G401 (cell line): ENCODE results near the gene HMGN5. TPM values are rescaled to one million over a fixed set of nuclear protein-coding genes. Genes with fewer than 3 reads are reported as not detected.

ENCODE experiments used
- DNase-seq: peaks from one replicate; pipeline ENCODE4 v3.0.0-alpha.2; 2015; ENCODE audit warnings: low spot score
- in situ Hi-C: cut with HindIII; loops from 2 replicates; pipeline ENCODE4 v1.10.0; 2016; ENCODE audit warnings: low sequenced_read_pairs, mixed read lengths
- total RNA-seq: library from RNA; depleted of rRNA; stranded (reverse); fragments of >200 nt; shearing (Covaris generic); gene quantifications from 2 replicates; pipeline ENCODE4 v1.2.3, GENCODE V29; 2014; rRNA removed

HMGN5 gene
- total RNA-seq, 1 experiment from 2014 or later, result 3.6 TPM

GRCh38 chrX:81121513-81122363 is 80.0 kb downstream of the HMGN5 start:
- in situ Hi-C loops, result no loop called here
- DNase-seq, result peak; percentile 61

DNA sequence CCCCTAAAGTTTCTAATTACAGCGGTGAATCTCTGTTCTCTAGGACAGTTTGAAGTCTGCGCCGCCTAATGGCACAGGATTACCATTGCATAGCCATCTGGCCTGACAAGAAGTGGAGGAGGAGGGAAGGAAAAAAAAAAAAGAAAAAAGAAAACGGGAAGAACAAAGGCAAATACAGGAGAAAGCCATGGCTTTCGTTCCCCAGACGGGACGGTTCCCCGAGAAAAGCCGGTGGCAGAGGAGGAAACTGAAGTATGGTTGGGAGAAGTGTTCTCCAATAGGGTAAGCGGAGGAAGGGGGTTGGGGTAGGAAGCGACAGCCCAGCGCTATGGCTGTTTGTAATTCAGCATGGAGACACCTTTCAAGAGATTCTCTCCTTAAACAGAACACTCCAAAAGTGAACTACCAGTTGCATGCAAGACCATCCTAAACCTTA is 80.8 kb downstream of the HMGN5 start:
- peak; percentile 38 for DNase-seq
- in situ Hi-C loops, result no loop called here

DNA sequence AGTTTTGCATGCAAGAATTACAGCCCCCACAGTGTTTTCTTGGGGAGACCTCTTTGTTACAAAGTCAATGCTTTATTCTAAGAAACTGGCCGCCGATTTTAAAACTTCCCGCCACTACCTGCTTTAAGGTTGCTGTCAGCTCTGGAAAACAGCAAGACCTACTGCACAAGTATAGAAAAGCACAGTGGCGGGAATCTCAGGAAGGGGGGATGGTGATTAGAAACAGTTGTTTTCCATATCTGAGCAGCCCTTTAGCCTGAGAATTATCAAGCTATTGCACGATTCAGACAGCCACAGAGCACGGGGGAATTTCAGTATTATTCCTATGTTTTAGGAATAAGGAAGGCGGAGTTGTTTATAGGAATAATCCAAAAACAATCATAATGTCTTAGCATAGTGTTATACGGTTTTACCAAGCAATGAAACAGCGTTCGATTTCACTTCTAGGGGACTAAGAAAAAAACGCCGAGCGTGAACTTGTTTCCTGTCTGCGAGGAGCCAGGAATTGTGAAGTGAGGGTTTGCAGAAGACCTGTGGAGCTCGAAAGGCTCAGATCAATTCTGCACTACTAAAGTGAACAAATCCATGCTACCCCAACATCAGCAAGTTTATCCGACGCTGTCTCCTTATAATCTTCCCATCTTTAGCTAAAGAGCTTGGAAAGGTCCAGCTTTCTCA is 81.3 kb downstream of the HMGN5 start:
- in situ Hi-C loops, result no loop called here
- peak; percentile 0 for DNase-seq

- in situ Hi-C loops, result no loop called here
These were observed 87.0 kb downstream of the HMGN5 start for GRCh38 chrX:81114757-81115156.

GRCh38 chrX:81110286-81110685 is 91.4 kb downstream of the HMGN5 start:
- in situ Hi-C loops, result no loop called here
- DNase-seq, result no peak

More at GRCh38 chrX:81114757-81115156, 87.0 kb downstream of the HMGN5 start:
- no peak for DNase-seq

DNA sequence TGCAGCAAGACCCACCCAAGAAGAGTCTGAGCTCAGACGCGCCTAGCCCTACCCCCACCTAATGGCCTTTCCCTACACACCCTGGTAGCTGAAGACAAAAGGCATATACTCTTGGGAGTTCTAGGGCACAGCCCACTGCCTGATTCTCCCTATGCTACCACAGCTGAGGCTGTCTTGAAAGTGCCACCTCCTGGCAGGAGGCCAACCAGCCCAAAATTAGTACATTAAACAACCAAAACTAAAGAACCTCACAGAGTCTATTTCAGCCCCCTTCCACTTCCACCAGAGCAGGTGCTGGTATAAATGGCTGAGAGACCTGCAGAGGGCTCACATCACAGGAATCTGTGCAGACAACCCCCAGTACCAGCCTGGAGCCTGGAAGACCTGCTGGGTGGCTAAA is 119.1 kb downstream of the HMGN5 start:
- in situ Hi-C loops, result no loop called here
- DNase-seq, result no peak

Other genes with a start within 250 kb of the HMGN5 start
- 48.6 and 71.7 TPM in 2 replicates for gene SH3BGRL, start 189 bp upstream of the HMGN5 start, total RNA-seq